ENCODE measurements around the gene ANGEL1.

ANGEL1 gene

DNA sequence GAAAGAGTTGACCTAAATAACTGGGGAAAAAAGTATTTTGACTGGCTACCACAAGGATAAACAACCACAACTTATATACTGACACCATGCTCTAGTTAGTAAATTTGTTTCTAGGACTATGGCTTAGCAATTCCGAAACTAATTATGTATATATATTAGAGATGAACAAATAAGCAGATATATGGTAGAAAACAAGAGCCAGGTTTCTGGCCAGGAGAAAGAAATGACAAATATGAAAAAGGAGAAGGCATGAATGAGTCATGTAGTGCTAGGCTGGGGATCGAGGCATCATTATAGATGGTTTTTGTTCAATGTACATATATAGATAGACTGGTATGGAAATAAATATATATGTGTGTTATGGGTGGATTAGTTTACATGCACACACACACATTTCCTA lies 8.0 kb upstream of the ANGEL1 start:
- DNase-seq = no peak

DNA sequence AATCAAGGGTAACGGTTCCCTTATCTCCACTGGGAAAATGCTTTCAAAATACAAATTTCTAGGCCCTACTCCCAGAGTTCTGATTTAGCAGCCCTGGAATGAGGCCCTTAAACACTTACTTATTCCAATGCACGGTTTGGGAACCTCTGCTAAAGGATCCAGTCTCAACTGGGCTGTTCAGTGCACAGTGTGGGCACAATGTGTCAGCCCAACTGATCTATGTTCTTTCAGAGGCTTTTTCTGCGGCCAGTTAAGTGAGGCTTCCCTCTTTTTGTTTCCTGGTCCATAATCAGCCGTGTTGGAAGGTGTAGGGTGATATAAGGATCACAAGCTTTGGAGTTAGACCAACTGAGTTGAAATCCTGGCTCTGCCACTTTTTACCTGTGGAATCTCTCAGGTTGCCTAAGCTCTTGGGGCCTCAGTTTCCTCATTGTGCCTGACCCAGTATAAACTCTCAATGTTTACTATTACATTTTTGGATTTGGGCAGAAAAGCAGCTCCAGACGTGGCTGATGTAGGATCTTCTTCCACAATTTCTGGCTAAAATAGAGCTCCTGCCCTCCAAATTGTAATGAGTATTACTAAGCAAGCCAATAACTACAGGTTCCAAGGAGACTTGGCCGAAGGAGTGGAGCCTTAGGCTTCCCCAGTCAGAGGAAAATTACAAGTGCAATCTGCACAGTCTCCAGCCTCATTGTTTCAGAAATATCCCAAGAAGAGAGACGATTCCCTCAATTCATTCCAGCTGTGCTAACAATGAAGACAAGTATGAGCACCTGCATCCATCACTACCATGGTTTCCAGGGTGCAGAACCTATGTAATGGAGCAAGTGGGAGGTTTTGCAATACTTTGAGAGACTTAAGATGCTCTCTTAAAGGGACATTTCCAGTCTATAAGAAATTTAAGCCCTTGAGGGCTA lies 2.3 kb upstream of the ANGEL1 start:
- DNase-seq = no peak

DNA sequence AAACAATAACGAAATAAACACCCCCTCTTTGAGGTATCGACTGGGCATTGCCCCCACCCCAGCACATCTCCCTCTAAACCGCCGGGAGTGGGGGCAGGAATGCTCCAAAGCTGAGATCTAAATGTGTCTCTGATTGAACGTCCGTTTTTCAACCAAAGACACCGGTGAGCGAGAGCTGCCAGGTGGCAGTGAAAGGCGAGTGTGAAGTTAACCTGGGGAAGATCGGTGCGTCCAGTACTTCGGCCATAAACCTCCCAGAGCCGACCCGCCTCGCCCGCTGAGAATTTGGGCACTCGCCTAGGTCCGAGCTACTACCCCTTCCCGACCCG lies 625 bp downstream of the ANGEL1 start:
- DNase-seq = no peak

DNA sequence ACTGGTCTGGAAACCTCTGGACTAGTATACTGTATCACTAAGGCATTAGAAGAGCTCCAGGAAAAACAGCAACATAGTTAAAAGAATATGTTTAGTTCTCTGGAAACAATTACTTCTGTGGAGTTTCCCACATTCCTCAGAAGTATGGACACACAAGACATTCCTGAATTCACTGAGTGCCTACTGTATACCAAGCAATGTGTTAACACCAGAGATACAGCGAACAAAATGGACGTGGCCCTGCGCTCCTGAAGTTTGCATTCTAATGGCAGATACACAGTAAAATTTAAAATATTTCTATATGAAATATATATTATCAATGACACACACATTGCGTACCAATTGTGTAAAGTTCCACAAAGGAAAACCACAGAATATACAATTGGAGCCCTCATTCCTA lies 1.1 kb downstream of the ANGEL1 start:
- DNase-seq = no peak

DNA sequence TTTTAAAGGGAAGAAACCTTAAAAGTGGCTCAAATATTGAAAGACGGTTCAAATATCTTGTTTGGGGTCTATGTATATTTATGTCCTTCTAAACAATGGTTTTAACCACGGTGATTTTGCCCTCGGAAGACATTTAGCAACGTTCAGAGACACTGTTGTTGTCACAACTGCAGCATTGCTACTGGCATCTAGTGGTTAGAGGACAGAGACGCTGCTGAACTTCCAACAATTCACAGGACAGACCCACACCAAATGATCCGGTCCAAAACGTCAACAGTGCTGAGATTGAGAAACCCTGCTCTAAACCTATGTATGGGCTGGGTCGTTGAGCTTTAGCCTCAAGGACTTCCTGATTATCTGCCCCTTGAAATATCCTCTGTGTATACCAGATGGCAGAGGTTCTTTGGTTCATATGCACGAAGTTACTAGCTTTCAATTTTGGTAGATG lies 1.7 kb downstream of the ANGEL1 start:
- no peak for DNase-seq

DNA sequence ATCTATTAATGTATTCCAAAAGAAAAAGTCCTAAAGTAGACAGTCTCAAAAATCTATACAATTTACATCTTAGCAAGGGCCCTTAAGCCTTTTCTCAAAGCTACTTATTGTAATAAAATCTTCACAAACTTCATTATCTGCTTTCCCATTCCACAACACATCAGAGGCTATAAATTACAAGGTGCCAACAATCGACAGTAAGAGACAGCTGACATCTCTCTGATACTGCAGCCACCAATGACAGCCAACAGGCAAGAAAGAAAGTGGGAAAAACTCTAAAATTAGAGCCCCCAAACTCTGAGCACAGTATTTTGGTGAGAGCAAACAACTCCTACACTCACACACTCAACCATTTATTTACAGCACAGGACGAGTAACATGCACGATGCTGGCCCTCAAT lies 2.2 kb downstream of the ANGEL1 start:
- DNase-seq = no peak

DNA sequence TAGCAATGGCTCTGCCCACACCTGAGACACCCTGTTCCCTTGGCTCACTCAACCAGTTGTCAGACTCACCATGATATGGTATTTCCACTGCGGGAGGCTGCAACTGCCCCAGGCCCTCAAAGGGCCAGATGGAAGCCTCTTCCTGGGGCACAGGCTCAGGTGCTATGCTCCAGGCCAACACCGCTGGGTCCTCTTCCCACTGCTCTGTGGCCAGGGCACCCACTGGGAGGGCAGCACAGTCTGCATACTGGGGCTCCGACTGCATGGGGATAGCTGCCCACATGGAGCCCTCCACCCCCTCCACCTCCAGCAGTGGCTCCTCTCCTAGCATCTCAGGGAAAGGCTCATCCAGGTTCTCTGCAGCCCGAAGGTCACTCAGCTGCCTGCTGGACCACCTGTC lies 3.7 kb downstream of the ANGEL1 start:
- DNase-seq = no peak

DNA sequence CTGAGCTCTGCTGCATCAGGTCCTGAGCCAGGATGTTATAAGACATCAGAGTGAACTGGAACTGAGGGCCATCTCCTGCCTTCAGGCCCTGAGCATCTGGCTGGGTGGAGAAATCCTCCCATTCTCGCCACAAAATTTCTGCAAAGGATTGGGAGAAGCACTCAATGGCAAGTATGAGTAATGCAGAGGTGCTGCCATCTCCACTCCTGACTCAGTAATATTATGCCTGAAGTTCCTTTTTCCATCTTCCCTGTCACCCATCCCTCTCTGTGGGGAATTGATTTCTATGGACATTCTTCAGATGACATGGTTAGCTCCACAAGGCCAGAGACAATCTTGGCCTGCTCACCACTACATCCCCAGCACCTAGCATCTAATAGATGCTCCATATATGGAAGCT lies 4.7 kb downstream of the ANGEL1 start:
- no peak for DNase-seq

DNA sequence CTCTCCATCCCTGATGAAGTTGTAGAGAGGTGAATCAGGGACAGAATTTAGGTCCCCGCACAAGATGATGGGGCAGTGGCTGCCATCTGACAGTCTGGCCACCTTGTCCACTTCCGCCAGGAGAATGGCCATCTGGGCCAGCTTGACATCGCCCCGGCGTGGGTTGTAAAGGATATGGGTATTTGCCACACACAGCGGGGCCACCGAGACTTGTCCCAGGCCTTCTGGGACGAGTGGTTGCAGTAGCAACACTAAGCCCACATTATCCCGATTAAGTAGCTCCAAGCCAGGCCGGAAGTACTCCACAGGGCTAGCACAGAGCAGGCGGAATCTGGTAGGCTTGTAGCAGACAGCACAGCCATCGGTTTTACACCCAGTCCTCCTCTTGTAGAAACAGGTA lies 6.2 kb downstream of the ANGEL1 start:
- DNase-seq = no peak

DNA sequence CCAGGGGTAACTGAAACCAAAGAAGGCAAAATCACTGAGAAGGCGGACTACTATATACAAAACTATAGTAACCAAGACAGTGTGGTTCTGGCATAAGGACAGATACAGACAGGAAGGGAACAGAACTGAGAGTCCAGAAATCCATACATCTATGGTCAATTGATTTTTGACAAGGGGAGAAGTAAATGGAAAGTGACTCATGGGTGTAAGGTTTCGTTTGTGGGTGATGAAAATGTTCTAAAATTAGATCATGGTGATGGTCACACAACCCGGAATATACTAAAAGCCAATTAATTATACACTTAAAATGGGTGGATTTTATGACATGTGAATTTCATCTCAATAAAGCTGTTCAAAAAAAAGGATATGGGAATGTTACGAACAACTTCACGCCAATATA lies 18.7 kb downstream of the ANGEL1 start:
- DNase-seq = no peak

DNA sequence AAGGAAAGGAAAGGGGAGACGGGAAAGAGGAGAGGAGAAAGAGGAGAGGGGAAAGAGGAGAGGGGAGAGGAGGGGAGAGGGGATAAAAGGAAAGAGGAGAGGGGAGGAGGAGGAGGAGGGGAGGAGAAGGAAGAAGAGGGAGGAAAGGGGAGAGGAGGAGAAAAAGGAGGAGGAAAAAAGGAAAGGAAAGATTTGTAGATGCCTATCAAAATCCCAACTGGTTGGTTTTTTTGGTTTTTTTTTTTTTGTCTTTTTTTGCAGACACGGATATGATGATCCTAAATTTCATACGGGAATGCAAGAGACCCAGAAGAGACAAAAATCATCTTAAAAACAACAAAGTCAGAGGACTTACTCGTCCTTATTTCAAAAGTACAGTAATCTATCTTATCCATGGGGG lies 19.4 kb downstream of the ANGEL1 start:
- no peak for DNase-seq

DNA sequence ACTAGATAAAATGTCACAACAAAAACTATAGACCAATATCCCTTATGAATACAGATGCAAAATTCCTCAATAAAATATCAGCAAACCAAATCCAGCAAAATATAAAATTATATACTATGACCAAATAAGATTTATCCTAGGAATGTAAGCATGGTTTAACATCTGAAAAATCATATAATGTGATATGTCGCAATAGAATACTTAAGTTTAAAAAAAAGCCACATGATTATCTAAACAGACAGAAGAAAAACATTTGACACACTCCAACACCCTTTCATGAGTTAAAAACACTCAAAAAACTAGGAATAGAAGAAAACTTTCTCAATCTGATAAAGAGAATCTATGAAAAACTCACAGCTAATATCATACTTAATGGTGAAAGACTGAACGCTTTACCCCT lies 20.3 kb downstream of the ANGEL1 start:
- DNase-seq = no peak

DNA sequence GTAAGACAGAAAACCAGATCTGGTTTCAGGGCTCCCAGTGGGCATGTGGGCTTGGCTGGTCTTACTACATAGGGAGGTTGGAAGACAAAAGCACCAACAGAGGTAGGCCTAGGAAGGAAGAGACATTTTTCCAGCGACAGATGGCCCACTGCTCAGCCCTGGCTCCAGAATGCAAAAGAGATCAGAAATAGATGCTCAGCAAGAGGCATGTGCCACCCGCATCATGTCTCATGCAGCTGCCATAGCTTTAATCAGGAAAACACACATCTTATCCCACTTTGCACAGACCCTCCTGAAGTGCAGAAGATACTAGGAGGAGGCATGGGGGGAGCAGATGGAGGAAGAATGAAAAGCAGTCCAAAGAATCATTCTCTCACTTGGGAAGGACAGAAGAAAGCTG lies 26.1 kb downstream of the ANGEL1 start:
- no peak for DNase-seq

DNA sequence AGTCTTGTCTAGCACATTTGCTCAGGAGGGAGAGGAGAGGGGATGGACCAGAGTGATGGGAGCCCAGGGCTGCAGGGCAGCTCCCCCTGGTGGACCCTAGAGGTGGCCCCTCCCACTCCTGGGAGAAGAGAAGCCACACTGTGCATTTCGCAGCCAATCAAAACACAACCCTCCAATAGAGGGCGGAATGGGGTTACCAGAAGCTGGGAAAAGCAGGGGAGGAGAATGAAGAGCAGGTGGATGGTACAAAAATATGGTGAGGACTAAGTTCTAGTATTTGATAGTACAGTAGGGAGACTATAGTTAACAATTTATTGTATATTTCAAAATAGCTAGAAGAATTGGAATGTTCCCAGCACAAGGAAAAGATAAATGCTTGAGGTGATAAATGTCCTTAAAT lies 27.8 kb downstream of the ANGEL1 start:
- DNase-seq = peak; percentile 51

DNA sequence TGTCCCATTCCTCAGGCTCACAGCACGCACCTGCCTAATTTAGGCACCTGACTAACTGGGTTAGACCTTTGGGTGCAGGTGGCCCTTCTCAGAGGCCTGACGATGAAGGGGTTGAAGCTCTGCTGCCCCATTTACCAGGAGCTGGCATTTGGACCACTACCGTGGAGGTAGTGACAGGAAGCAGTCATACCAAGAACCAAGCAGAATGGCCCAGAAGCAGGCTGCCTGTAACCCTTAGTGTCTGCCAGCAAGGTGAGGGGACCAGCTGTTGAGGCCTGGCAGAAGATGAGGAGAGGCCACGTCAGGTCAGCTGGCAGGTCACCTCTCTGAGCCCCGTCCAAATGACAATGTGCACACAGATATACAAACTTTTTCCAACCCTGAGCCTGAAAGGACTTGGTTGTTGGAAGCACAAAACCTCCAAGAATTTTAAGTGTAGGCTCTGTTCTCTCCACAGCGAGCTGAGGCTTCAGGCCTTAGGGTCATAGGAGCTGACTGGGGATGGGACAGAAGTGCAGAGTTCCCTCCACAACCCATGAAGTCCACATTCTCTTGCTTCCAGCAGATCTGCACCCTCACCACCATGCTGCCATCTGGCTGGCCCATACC lies 28.3 kb downstream of the ANGEL1 start:
- no peak for DNase-seq

DNA sequence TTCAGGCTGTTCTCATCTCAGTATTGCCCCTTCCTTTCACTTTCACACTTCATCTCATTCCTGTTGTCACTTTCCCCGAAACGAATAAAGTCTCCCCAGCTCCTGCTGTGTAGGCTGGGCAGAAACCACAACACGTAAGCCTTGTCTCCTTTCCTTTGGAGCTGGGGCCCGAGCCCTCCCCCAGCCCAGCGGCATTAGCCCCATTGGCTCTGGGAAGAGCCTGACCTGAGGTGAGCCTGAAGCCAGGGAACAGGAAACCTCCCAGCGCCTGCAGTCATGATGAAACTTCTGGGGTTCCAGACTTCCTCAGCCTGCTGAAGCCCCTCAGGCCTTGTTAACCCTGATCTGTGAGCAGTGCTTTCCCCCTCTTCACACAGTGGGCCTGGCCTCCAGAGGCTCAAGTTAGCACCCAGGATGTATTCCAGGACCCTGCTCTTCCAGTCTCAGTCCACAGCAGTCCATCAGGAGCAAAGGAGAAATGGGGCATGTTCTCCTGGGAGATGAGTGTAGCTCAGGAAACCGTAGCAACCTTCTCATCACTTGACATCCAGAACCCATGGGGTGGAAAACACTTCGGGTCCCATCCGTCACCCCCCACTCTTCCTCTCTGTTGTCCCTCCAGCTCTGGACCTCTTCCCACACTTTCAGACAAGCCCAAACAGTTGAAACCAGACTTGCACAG lies 29.7 kb downstream of the ANGEL1 start:
- no peak for DNase-seq

DNA sequence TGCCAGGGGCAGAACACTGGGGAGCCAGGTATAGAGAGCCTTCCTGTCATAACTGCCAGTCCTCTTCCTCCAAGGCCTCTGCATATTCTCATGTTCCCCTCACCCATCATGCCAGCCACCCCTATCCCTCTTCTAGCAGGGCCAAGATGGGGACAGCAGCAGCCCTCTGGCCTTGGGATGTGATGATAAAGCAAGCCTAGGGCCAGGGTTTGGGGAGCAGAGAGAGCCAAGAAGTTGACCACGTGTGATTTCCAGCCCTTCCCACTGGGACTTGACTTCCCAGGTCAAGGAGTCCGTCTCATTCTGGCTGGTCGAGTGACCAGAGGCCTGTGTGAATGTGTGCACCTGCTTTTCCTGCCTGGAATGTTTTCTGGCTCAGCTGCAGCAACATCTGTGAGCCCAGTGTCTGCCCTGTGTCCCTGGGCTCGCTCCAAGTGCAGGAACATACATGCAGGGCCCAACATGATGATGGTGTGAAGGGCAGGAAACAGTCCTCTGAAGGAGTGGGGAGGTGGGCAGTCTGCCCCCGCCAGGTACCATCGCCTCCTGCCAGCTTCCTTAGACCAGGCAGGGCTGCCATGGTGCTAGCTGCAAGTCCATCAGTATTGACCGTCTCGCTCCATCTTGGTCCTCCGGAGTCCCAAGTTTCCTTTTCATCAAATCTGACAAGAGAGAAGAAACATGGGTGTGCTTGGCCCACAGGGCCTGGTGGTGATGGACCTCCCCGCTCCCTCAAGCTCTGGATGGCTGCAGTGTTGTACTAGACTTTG lies 30.4 kb downstream of the ANGEL1 start:
- no peak for DNase-seq

DNA sequence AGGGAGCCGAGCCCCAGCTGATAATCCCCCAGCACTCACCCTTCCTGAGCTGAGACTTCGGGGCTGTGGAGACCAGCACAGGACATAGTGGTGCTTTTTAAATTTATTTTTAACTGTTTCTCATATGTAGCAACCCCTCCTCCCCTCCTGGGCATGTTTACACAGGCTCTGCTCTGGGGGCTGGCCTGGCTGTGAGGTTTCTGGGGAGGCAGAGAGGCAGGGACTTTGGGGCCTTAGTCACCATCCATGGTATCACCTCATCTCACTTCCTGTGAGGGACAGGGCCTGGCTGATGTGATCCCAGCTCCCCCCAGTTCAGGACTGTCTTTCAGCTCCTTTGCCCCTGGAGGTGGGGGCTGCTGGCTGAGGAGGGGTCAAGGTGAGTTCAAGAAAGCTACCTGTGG lies 31.0 kb downstream of the ANGEL1 start:
- no peak for DNase-seq

DNA sequence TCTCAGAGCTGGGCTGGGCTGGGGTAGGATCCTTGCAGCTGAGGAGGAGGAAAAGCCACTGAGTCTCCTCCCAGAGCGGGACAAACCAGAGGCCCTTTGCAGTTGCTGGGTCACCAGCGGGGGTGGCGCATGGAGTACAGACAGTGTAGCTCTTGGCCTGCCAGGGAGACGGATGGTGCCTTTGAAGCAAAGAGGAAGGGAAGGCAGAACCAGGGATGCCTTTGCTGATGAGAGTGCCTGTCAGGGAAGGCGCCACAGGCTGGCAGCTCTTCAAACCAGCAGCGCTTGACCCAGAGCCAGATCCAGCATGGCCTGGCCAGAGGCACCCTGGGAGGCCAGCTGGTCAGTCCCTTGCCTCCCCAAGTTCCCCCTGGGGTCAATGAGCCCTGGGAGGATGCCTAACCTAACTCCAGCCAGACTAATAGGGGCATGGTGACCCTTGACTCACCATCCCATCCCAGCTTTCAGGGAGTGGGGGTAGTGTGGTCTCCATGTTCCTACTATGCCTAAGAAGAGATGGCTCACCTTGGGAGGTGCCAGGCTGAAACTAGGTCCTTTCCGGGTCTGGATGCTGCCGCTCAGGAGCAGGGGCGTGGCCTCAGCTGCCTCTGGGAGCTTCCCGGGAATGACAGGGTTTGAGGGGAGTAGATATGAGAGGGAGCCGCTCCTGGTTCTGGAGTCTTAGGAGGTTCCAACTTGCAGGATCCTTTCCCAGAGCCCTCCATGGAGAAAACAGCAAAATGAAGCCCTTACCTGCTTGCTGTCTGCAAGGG lies 31.6 kb downstream of the ANGEL1 start:
- DNase-seq = no peak

DNA sequence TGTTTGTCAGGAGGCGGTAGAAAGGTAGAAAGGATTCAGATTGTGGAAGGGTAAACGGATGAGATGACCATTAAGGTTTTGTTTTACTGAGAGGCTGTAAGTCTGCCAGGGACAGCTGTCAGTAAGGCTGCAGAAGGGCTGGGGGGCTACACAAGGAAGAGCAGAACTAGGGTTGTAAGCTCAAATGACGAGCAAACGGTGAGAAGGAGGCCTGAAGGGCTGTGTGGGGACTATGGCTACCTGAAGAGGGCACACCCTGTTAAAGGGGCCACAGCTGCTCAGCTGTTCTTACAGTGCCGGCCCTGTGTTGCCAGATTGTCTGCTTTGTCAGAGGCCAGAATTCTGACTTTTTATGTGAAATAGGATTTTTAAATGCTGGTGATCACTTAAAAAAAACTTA lies 32.3 kb downstream of the ANGEL1 start:
- no peak for DNase-seq

DNA sequence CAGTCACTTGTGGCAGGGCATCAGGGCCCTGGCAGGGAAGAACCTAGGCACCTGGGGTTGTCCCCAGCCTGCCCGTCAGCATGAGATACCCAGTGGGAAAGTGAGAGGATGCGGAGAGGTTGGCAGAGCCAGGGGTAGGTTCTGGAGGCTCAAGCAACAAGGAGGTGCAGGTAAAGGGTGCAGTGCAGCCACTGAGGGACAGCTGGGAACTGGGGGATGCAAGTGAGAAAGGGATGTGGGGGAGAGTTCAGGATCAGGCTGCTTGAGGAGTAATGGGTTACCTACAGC lies 32.7 kb downstream of the ANGEL1 start:
- DNase-seq = no peak

DNA sequence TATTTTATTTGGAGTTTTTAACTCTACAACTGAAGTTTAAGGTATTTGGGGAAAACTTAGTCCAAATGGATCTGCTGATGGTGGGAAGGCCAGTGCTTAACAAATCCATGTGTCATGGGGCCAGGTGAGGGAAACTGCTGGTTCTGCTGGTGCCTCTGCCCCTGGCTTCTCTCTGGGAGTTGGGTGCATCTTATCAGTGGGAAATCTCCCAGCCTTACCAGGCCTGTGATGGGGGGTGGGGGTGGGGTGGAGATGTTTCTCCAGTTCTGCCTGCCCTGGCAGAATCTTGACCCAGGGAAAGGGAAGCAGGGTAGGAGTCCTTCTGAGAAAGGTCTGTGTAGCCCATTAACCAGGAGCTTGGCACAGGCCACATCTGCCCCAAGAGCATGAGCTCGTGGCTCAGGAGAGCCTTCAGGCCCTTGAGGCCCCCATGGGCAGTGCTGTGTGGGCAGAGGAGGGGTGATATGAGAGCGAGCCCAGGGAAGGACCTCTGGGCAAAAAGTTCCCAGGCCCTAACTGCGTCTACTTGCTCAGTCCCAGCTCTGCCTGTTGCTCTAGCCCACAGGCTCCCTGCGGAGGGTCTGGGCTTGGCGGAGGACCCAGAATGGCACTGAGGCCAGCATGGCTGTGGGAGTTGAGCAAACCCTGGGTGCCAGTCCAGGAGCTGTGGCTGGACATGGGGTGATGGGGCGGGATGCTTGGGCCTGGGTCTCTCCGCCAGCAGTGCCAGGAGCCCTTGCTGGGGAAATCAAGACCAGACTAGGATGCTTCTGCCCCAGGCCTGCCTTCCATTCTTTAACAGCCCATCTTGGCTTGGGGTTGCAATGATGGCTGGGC lies 33.2 kb downstream of the ANGEL1 start:
- no peak for DNase-seq
